Cortex of kidney (tissue), 1 donor: ENCODE measurements around the gene GPRIN3.
"Not testable (repeated sequence)": the region's sequence is repeated elsewhere in the genome, so short reads cannot be mapped to it uniquely, and the experiment has no call there.

Experiments used
- DNase-seq: peaks from one replicate; lab custom pipeline; 2025; lab: John Stamatoyannopoulos, UW

The GPRIN3 gene

DNA sequence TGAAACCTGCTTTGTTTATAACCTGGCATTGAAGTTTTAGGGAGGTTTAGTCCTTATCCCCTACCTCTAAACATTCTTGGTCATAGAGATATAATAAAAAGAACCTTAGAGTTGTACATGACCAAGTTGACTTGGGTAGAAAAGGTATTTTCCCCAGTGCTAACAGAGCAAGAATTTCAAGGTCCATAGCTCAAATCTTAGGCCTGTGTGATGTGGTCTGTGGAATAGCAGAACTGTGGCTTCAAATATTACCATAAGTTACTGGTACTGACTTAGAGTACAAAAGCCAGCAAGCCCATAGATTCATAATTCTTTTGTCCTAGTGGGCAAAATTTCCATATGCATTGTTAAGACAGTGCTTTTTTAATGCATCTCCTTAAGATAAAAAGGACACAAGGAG, 91.2 kb downstream of the GPRIN3 start:
- DNase-seq: no peak

- no peak for DNase-seq
These were observed 91.9 kb downstream of the GPRIN3 start for GRCh38 chr4:89215736-89216135.

- DNase-seq: no peak
These were observed 93.3 kb downstream of the GPRIN3 start for GRCh38 chr4:89214308-89214707.

DNA sequence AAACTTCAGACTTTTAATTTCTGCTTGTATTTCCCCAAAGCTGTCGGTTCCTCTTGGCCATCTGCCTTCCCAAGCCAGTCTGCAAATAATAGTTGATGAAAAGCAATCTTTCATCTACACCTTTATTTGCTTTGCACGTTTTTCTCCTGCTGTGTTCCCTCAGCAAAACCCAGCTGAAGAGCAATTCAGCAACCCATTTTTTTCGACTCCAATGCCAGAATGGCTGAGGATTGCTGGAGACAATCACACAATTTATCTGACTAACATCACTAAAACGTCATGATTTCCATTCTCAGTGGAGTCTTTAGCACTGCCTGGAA, 94.3 kb downstream of the GPRIN3 start:
- no peak for DNase-seq

DNA sequence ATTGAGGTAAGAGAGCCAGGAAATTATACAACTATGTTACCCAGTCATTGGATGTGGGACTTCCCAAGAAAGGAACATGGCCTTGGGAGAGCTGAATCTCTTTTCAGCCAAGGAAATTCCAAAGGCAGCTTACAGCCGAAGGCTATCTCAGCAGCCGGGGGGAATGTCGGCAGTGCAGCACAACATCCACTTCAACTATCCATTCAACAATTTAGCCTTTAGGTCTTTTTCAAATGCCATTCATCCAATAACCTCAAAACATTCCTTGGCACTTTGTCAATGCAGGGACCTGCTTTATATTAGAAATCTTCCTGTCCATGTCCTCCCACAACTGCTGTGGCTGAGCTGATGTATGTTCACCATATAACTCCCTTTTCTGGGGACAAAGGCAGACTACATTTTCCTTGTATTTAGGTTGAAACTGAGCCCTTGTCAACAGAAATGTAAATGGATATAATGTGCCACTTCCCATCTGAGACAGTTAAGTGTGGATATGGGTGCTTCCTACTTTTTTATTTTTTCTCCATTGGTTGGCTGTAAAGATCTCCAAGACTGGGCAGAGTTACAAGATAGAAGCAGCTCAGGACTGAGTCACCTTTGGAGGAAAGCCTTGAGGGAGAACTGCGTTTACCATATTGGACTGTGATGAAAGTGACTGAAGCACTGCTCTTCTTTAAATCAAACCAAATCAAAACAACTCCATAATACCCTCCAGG, 94.8 kb downstream of the GPRIN3 start:
- DNase-seq: no peak

DNA sequence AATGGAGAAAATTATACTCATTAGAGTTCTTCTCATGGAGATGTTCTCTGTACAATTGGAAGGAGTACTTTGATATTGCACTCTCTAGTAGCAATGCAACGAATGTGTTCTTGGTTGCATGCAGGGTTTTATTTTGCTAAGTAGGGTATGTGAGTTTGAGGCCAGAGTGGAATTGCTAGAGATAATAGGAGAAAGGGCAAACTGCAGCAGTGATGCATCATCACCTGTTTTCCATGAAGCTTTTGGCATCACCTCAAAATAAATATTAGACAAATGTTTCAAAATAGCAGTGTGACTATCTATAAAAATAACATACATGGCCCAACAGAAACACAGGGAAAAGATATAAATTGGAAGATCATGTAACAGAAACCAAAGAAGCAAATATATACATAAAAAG, 103.0 kb downstream of the GPRIN3 start:
- DNase-seq: no peak

DNA sequence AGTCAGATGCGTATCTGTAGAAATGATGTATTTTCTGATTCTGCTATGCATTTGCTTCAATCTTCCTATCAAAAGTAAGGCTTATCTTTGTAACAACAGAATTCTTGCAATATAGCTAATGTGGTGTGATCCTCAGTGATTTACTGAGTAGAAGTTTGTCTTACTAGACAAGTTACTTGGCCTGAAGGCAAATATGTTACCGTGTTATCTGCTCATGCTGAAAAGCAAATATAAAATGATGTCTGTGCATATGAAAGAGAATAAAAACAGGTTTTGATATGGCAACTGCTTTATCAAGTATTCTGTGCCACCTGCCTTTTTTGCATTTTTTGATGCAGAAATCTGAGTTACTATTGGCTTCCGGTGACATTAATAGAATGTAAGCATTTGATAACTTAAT, 103.7 kb downstream of the GPRIN3 start:
- DNase-seq: no peak

- not testable (repeated sequence) for DNase-seq
These were observed 108.2 kb downstream of the GPRIN3 start for GRCh38 chr4:89199394-89199793.

DNA sequence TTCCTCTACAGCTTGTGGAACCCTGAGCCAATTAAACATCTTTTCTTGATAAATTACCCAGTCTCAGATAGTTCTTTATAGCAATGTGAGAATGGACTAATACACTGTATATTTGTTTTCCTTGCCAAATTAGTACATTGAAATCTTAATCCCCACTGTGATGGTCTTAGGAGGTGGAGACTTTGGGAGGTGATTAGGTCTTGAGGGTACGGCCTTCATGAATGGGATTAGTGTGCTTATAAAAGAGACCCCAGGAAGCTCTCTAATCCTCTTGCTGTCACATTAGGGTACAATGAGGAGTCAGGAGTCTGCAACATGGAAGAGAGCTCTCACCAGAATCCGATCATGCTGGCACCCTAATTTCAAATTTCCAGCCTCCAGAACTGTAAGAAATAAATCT, 109.7 kb downstream of the GPRIN3 start:
- DNase-seq: no peak

GRCh38 chr4:89196745-89197144, 110.9 kb downstream of the GPRIN3 start:
- DNase-seq: no peak

- DNase-seq: no peak
These were observed 111.4 kb downstream of the GPRIN3 start for GRCh38 chr4:89196056-89196674.

GRCh38 chr4:89193843-89194242, 113.8 kb downstream of the GPRIN3 start:
- DNase-seq: no peak
